CD14-positive monocyte (primary cell): Measurements from ENCODE around the gene MROH2B. TPM values are rescaled to one million over a fixed set of nuclear protein-coding genes. Genes with fewer than 3 reads are reported as not detected.

Experiments
- DNase-seq, 3 donors: peaks; one replicate each; pipeline ENCODE4 v3.0.0-alpha.2; 2011 to 2022
- H2AFZ ChIP-seq: 2 replicates; pipeline ENCODE4 v1.6.0; 2012; ENCODE audit warnings: mild to moderate bottlenecking, low read depth, low read length, inconsistent platforms; ENCODE audit not compliant: insufficient read depth, poor library complexity, severe bottlenecking
- H3K27ac ChIP-seq, 2 donors: 1 replicate in 1 of 2; 2 replicates in 1 of 2; pipeline ENCODE4 v1.5.1; 2012 to 2013; ENCODE audit warnings: low read length in 2 of 2, control low read depth in 1 of 2, inconsistent platforms in 1 of 2, low read depth in 1 of 2, mild to moderate bottlenecking in 1 of 2
- H3K27me3 ChIP-seq, 2 donors: one replicate each; pipeline versions ENCODE4 v1.6.0 to v1.6.1; 2011 to 2013; ENCODE audit warnings: low read length in 2 of 2; ENCODE audit not compliant: control insufficient read depth in 2 of 2, insufficient read depth in 2 of 2
- H3K36me3 ChIP-seq, 2 donors: replicated peaks in 1 of 2; 1 replicate in 1 of 2; 2 replicates in 1 of 2; pipeline versions ENCODE4 v1.5.1 to v1.6.1; 2012 to 2013; ENCODE audit warnings: low read length in 2 of 2, control low read depth in 1 of 2, inconsistent platforms in 1 of 2, mild to moderate bottlenecking in 1 of 2; ENCODE audit not compliant: insufficient read depth in 2 of 2, control insufficient read depth in 1 of 2
- H3K4me1 ChIP-seq, 2 donors: 1 replicate in 1 of 2; 2 replicates in 1 of 2; pipeline versions ENCODE4 v1.5.1 to v1.6.1; 2012 to 2013; ENCODE audit warnings: low read length in 2 of 2, control low read depth in 1 of 2, inconsistent platforms in 1 of 2, mild to moderate bottlenecking in 1 of 2, moderate library complexity in 1 of 2; ENCODE audit not compliant: insufficient read depth in 2 of 2, control insufficient read depth in 1 of 2
- H3K4me2 ChIP-seq: replicated peaks from 2 replicates; pipeline ENCODE3; 2012; ENCODE audit warnings: low read length, moderate library complexity, mild to moderate bottlenecking; ENCODE audit not compliant: poor library complexity, severe bottlenecking; ENCODE audit errors: extremely low read depth
- H3K4me3 ChIP-seq, 3 experiments: fragments of 200-600 bp in 1 of 3; sonication (generic) in 1 of 3; replicated peaks in 1 of 3; 1 replicate in 2 of 3; 2 replicates in 1 of 3; pipeline ENCODE4 v1.5.1; 2011 to 2013; ENCODE audit warnings: low read length in 3 of 3, mild to moderate bottlenecking in 3 of 3, control low read depth in 2 of 3, low read depth in 2 of 3, inconsistent platforms in 1 of 3, moderate library complexity in 1 of 3
- H3K79me2 ChIP-seq: 2 replicates; pipeline ENCODE4 v1.6.0; 2012; ENCODE audit warnings: mild to moderate bottlenecking, control low read depth, inconsistent platforms, low read length, moderate library complexity; ENCODE audit not compliant: insufficient read depth
- H3K9ac ChIP-seq: 2 replicates; pipeline ENCODE4 v1.6.0; 2017; ENCODE audit warnings: low read length, mild to moderate bottlenecking; ENCODE audit not compliant: insufficient read depth, poor library complexity, severe bottlenecking
- H3K9me3 ChIP-seq, 2 donors: replicated peaks in 1 of 2; 1 replicate in 1 of 2; 2 replicates in 1 of 2; pipeline versions ENCODE4 v1.5.1 to v1.6.1; 2012 to 2013; ENCODE audit warnings: low read length in 2 of 2, control low read depth in 1 of 2; ENCODE audit not compliant: control insufficient read depth in 1 of 2, insufficient read depth in 1 of 2
- H4K20me1 ChIP-seq: 2 replicates; pipeline ENCODE4 v1.6.0; 2012; ENCODE audit warnings: mild to moderate bottlenecking, low read length, control low read depth, moderate library complexity; ENCODE audit not compliant: insufficient read depth
- H3K27ac Mint-ChIP-seq, 7 donors: one replicate each; pipeline ENCODE4 v1.8.0; 2020; ENCODE audit warnings: mild to moderate bottlenecking in 7 of 7, mixed read lengths in 7 of 7, moderate library complexity in 6 of 7, inconsistent platforms in 2 of 7
- H3K27me3 Mint-ChIP-seq, 3 donors: one replicate each; pipeline ENCODE4 v1.8.0; 2021 to 2022; ENCODE audit warnings: low read depth in 3 of 3, mild to moderate bottlenecking in 3 of 3, mixed read lengths in 3 of 3, moderate library complexity in 3 of 3, inconsistent platforms in 1 of 3
- H3K36me3 Mint-ChIP-seq, 2 donors: one replicate each; pipeline ENCODE4 v1.8.0; 2020; ENCODE audit warnings: mixed read lengths in 2 of 2, inconsistent platforms in 1 of 2, mild to moderate bottlenecking in 1 of 2
- H3K4me1 Mint-ChIP-seq: one replicate; pipeline ENCODE4 v1.8.0; 2020; ENCODE audit warnings: mild to moderate bottlenecking, mixed read lengths
- H3K4me3 Mint-ChIP-seq, 2 donors: one replicate each; pipeline ENCODE4 v1.8.0; 2020; ENCODE audit warnings: mild to moderate bottlenecking in 2 of 2, mixed read lengths in 2 of 2, moderate library complexity in 1 of 2
- H3K9me3 Mint-ChIP-seq, 7 donors: one replicate each; pipeline ENCODE4 v1.8.0; 2020 to 2022; ENCODE audit warnings: mixed read lengths in 7 of 7, mild to moderate bottlenecking in 6 of 7, moderate library complexity in 6 of 7, inconsistent platforms in 2 of 7
- WGBS: methylation state at CpG from one replicate; pipeline ENCODE4 v1.1.5; 2013; ENCODE audit warnings: missing lambda C conversion rate; ENCODE audit not compliant: insufficient coverage; 5-methylcytosine and 5-hydroxymethylcytosine counted together
- intact Hi-C, 2 donors: fragments of 100-400 bp; cut with micrococcal nuclease; formaldehyde crosslinking; loops; one replicate each; pipeline versions ENCODE4 v1.15.0 to v1.15.1; 2023
- polyA minus RNA-seq: library from RNA; depleted of rRNA, polyadenylated mRNA; stranded (reverse); fragments of >200 nt; gene quantifications from 2 replicates; pipeline ENCODE4 v1.2.3, GENCODE V29; 2012
- polyA plus RNA-seq, 3 donors: library from polyadenylated mRNA; depleted of rRNA in 1 of 3; unstranded in 2 of 3; stranded (reverse) in 1 of 3; fragments of 300-500 nt in 2 of 3; fragments of >200 nt in 1 of 3; fragmentation: Illumina TruSeq in 2 of 3; gene quantifications; 1 replicate in 2 of 3; 2 replicates in 1 of 3; pipeline ENCODE4 v1.2.3, GENCODE V29; 2012 to 2021
- total RNA-seq, 12 experiments: library from RNA in 1 of 12; stranded (reverse) in 1 of 12; fragments of 120-200 nt in 1 of 12; gene quantifications; one replicate each; pipeline ENCODE4 v1.2.4 and lab custom pipeline; 2013 to 2026; ENCODE audit warnings: mixed read lengths in 6 of 12, inconsistent platforms in 1 of 12
- TF ChIP-seq, protein P1 (sequence below): fragments of 200-600 bp; IDR thresholded peaks from one replicate; pipeline ENCODE4 v1.8.0; 2022; ENCODE audit warnings: antibody characterized with exemption, mild to moderate bottlenecking

MROH2B gene
- total RNA-seq (2013): not detected
- polyA plus RNA-seq: not detected
- polyA minus RNA-seq: not detected in 2 replicates
- 0 to 2.6 (median 0.05) reads per million in 11 experiments for total RNA-seq (lab: John Stamatoyannopoulos, UW)

- Histone ChIP-seq H3K4me2 (no peak within 1 kb of the TSS), H3K4me1 (no peaks in the 10 kb centered on the region), H3K27me3 (no peaks in the 10 kb centered on the region), H3K9ac (no peak within 1 kb of the TSS), H3K79me2 (no peaks in the 10 kb centered on the region), H2AFZ (no peak within 1 kb of the TSS), H3K36me3 (no peaks in the 10 kb centered on the region), H4K20me1 (no peaks in the 10 kb centered on the region), H3K27ac (no peak within 1 kb of the TSS), H3K9me3 (no peaks in the 10 kb centered on the region), H3K4me3 (no peak within 1 kb of the TSS)
- Mint-ChIP-seq H3K9me3 (peaks cover 0 to 8% (median 2%) of the 10 kb centered on the region in 7 donors), H3K4me3 (no peak within 1 kb of the TSS), H3K4me1 (no peaks in the 10 kb centered on the region), H3K27me3 (peaks cover 0 to 1% (median 0%) of the 10 kb centered on the region in 3 donors), H3K36me3 (no peaks in the 10 kb centered on the region), H3K27ac (no peak within 1 kb of the TSS)
- intact Hi-C loops: no loop called here
- no peak for DNase-seq
- TF ChIP-seq, protein P1, sequence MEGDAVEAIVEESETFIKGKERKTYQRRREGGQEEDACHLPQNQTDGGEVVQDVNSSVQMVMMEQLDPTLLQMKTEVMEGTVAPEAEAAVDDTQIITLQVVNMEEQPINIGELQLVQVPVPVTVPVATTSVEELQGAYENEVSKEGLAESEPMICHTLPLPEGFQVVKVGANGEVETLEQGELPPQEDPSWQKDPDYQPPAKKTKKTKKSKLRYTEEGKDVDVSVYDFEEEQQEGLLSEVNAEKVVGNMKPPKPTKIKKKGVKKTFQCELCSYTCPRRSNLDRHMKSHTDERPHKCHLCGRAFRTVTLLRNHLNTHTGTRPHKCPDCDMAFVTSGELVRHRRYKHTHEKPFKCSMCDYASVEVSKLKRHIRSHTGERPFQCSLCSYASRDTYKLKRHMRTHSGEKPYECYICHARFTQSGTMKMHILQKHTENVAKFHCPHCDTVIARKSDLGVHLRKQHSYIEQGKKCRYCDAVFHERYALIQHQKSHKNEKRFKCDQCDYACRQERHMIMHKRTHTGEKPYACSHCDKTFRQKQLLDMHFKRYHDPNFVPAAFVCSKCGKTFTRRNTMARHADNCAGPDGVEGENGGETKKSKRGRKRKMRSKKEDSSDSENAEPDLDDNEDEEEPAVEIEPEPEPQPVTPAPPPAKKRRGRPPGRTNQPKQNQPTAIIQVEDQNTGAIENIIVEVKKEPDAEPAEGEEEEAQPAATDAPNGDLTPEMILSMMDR: no peak
- WGBS: no CpG with 5 or more reads among the region's 1 CpG
These were observed at the start of gene MROH2B for GRCh38 chr5:41071242-41071641. Gene MROH2B, minus strand, starts transcription at chr5:41071342. Its CDS starts 490 bp downstream, at chr5:41070852.

- TF ChIP-seq, protein P1: no peak
- H3K27me3 Mint-ChIP-seq: peaks cover 0 to 4% (median 2%) of the 10 kb centered on the region in 3 donors
- no peak overlapping the region for H3K27ac ChIP-seq
- H3K4me2 ChIP-seq: no peak overlapping the region
- H3K4me1 ChIP-seq: no peaks in the 10 kb centered on the region
- no peaks in the 10 kb centered on the region for H3K4me1 Mint-ChIP-seq
- no peak overlapping the region for H3K4me3 Mint-ChIP-seq
- H3K36me3 Mint-ChIP-seq: no peaks in the 10 kb centered on the region
- H3K9me3 Mint-ChIP-seq: peaks cover 2 to 21% (median 9%) of the 10 kb centered on the region in 7 donors
- no peaks in the 10 kb centered on the region for H3K27me3 ChIP-seq
- intact Hi-C loops: no loop called here
- no peaks in the 10 kb centered on the region for H3K36me3 ChIP-seq
- no peak overlapping the region for H2AFZ ChIP-seq
- no peak for DNase-seq
- WGBS: 93% methylated on average over 5 of the region's 8 CpGs
- no peak overlapping the region for H3K4me3 ChIP-seq
- H3K79me2 ChIP-seq: no peaks in the 10 kb centered on the region
- peaks cover 9 to 12% of the 10 kb centered on the region in 2 donors for H3K9me3 ChIP-seq
- H3K9ac ChIP-seq: no peak overlapping the region
- H4K20me1 ChIP-seq: no peaks in the 10 kb centered on the region
- no peak overlapping the region for H3K27ac Mint-ChIP-seq
These were observed 49.5 kb upstream of the MROH2B start for GRCh38 chr5:41120600-41120999.
